HG02943 (cell line): ENCODE measurements around the gene RALA.
"Not testable (repeated sequence)": the region's sequence is repeated elsewhere in the genome, so short reads cannot be mapped to it uniquely, and the experiment has no call there.

ENCODE experiments used
- ATAC-seq: cut with Tn5 transposase; IDR thresholded peaks from one replicate; pipeline ENCODE4 v1.9.1; 2021; ENCODE audit warnings: mild to moderate bottlenecking, low read depth, moderate library complexity; ENCODE audit not compliant: unreplicated experiment

The RALA gene

DNA sequence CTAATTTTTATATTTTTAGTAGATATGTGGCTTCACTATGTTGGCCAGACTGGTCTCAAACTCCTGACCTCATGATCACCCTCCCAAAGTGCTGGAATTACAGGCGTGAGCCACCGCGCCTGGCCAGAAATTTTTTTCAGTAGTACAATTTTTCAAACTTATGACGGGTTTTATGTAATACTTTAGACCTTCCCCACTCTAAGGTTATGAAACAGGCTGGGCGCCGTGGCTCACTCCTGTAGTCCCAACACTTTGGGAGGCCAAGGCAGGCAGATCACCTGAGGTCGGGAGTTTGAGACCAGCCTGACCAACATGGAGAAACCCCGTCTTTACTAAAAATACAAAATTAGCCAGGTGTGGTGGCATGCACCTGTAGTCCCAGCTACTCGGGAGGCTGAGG is 56.5 kb downstream of the RALA start:
- ATAC-seq, result not testable (repeated sequence)

- no peak for ATAC-seq
Measured at GRCh38 chr7:39681887-39682441, 58.6 kb downstream of the RALA start.

DNA sequence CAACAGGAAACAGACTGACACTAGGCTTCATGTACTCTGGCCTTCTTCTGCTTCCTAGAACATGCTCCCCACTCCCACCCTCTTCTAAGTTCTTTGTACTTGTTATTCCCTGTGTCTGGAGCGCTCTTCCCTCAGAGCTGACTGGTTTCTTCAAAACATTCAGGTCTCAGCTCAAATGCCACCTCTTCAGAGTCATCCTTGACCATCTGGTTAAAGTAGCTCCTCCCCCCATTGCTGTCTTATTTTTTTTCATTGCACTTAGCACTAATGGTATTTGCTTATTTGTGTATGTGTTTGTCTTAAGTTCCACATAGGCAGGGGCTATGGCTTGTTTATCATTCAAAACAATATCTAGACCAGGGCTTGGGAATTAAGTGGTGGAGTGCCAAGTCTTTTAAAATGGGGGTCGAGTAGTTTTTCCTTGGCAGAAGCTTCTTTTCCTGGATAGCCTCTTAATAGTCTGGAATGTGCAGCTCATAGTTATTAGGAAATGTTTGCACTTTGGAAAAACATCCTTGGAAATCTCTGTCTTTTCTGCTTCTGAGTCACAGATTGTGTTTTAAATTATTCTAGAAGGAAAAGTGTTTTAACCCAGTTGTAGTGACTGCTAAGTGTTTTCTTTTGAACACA is 60.0 kb downstream of the RALA start:
- no peak for ATAC-seq

DNA sequence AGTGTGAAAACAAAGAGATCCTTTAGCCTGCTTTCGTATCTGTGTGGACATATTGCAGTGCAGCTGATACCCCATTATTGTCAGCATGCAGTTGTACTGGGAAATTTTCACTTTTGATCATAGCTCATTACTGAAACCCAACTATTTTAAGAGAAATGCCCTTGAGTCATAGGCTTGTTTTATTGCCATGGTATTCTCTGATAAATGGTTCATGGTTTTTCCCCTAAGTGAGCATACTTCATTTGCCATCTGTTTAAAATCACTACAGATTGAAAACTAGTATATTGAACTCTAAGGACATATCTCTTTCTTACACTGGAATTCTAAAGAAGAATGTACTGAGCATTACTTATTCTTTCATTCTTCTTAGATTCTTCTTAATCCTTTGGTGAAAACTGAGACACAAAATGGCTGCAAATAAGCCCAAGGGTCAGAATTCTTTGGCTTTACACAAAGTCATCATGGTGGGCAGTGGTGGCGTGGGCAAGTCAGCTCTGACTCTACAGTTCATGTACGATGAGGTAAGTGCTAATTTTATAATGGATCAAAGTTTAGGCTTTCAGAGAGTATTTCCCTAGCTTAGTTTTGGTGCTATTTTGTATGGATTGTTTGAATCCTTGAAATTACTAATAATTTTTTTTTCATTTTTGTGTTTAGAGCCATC is 63.0 kb downstream of the RALA start:
- ATAC-seq, result no peak

DNA sequence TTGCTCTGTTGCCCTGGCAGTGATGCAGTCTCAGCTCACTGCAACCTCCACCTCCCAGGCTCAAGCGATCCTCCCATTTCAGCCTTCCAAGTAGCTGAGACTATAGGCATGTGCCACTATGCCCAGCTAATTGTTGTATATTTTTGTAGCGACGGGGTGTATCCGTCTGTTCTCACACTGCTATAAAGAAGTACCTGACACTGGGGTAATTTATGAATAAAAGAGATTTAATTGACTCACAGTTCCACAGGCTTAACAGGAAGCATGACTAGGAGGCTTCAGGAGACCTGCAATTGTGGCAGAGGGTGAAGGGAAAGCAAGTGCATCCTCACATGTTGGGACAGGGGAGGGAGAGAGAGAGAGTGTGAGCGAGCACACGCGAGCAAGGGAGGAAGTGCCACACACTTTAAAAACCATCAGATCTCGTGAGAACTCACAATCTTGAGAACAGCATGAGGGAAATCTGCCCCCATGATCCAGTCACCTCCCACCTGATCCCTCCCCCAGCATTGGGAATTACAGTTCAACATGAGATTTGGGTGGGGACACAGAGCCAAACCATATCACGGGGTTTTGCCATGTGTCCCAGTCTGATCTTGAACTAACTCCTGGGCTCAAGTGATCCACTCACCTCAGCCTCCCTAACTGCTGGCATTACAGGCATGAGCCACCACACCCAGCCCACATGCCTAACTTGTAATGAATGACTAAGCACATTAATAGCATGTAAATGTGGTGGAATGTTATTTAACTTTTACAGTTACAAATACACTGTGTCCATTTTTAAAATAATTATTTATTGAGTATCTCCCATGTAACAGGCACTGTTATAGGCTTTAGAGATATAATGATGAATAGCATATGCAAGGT is 65.5 kb downstream of the RALA start:
- no peak for ATAC-seq

DNA sequence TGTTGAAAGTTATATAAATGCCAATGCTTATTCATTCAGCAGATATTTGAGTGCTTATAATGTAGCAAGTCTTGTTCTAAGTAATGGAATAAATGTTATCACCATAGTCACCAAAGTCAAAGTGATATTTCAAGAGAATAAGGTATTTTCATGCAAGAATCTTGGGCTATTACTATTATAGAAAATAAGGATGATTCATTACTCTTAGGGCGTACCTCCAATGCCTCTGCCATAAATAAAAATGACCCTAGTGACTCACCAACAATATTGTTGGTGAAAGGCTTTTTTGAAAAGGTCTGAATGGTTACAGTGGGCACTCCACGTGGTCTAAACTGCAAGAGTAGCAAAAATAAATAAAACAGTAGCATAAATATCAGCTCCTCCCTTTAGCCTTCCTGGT is 68.4 kb downstream of the RALA start:
- no peak for ATAC-seq

GRCh38 chr7:39693086-39693485 is 69.7 kb downstream of the RALA start:
- not testable (repeated sequence) for ATAC-seq

- ATAC-seq, result no peak
Measured at GRCh38 chr7:39693812-39694211, 70.4 kb downstream of the RALA start.

GRCh38 chr7:39695852-39696586 is 72.6 kb downstream of the RALA start:
- no peak for ATAC-seq

GRCh38 chr7:39696631-39697030 is 73.3 kb downstream of the RALA start:
- ATAC-seq, result no peak

DNA sequence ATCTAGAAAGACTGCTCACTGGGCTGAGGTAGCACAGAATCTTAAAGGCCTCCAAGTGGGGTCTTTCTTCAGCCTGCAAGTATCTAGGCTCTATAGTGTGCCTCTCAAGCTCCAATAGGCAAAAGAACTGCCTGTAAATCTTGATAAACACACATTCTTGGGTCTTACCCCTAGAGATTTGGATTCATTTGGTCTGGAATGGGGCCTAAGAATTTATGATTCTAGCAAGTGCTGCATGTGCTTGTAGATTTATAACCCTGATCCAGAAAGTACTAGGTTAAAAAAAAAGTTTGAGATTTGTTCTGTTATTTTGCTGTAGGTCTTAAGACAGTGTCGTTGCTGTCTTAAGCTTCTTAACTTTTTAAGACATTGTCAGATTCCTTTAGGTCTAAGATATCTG is 74.1 kb downstream of the RALA start:
- ATAC-seq, result no peak

GRCh38 chr7:39700165-39700564 is 76.8 kb downstream of the RALA start:
- ATAC-seq, result no peak

DNA sequence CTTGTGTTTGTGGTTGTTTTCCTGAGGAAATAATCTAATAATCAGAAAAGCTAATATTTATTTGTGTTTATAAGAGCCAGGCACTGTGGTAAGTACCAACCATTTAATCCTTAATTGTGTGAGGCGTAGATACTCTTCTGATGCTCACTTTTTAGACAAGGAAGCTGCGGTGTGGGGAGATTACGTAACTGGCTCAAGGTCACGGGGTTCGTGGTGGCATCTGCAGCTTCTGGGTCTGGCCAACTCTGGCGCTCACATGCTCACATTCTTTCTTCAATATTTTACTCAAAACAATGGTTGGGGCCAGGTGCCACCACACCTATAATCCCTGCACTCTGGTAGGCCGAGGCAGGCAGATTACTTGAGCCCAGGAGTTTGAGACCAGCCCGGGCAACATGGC is 77.6 kb downstream of the RALA start:
- ATAC-seq, result no peak

- ATAC-seq, result no peak
Measured at GRCh38 chr7:39702133-39702532, 78.8 kb downstream of the RALA start.

GRCh38 chr7:39703144-39703543 is 79.8 kb downstream of the RALA start:
- no peak for ATAC-seq

DNA sequence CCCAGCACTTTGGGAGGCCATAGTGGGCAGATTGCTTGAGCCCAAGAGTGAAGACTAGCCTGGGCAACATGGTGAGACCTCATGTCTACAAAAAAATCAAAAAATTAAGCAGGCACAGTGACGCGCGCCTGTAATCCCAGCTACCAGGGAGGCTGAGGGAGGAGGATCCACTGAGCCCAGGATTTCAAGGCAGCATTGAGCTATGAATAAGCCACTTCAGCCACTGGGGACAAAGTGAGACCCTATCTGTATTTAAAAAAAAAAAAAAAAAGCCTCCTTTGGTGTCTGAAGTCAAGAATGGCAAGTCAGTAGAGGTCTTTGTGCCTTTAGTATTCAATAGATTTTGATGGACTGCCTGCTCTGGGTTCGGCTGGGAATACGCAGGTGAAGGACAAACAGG is 85.7 kb downstream of the RALA start:
- ATAC-seq, result no peak

GRCh38 chr7:39709768-39710311 is 86.5 kb downstream of the RALA start:
- ATAC-seq, result no peak

DNA sequence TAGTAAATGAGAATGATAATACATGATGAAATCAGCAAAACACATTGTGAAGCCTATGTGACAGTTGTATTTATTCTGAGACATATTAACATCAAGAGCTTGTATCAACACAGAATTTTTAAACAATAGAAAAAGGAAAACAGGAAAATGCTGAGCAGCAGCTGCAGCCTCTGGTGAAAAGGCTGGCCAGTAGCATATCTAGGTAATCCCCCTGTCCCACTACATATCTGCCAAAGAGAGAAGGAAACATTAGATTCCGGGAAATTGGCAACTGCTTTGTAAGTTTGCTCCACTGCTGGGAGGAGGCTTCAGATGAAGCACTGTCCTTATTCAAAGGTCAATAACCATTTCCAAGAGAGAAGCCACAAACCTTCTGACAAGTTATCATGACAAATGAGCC is 89.4 kb downstream of the RALA start:
- ATAC-seq, result no peak

DNA sequence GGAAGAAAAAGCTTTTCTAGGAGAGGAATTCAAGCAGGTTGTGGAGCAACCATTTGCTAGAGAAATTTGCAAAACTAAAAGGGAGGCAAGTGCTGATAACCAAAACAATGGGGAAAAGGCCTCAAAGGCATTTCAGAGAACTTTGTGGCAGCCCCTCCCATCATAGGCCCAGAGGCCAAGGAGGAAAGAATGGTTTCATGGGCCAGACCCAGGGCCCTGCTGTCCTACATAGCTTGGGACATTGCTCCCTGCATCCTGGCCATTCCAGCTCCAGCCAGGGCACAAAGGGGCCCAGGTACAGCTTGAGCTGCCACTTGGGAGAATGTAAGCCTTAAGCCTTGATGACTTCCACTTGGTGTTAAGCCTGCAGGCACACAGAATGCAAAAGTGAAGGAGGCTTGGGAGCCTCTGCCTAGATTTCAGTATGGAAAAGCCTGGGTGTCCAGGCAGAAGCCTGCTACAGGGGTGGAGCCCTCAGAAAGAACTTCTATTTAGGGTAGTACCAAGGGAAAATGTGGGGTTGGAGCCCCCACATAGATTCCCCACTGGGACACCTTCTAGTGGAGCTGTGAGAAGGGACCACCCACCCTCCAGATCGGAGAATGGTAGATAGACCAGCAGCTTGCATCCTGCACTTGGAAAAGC is 91.2 kb downstream of the RALA start:
- ATAC-seq, result no peak

DNA sequence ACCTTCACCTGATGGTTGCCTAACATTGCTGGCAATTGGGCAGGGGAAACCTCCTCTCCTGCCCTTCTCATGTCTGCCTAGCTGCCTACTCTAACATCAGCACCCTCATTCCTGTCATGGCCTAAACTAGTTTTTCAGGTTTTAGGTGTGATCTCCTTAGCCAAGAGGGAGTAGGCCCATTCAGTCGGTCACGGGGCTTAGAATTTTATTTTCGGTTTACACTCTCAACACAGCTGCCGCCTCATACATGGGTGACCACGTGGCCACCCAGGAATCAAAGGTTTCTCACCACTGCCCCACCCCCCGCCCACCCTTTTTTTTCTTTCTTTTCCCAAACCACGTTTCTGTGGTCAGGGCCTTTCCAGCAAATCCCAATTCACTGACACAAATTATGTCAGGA is 97.2 kb downstream of the RALA start:
- ATAC-seq, result no peak
